ENCODE results near the gene INPP5J. TPM values are rescaled to one million over a fixed set of nuclear protein-coding genes. Genes with fewer than 3 reads are reported as not detected.

The INPP5J gene
- total RNA-seq, 1 experiment from 2014 or later, result 1.7 TPM

GRCh38 chr22:31136155-31136554 lies 13.4 kb downstream of the INPP5J start:
- no peaks in the 10 kb centered on the region for H3K27me3 ChIP-seq (ENCODE audit: control insufficient read depth, insufficient read depth, low read length)
- no peak for ATAC-seq
- H3K9me3 ChIP-seq (ENCODE audit: control insufficient read depth, insufficient read depth, low read depth, low read length), result no peaks in the 10 kb centered on the region
- no peak overlapping the region for H3K27ac ChIP-seq (ENCODE audit: low read length)
- no peak for DNase-seq (ENCODE audit: low read depth, low spot score)
- no TSS peak for BruUV-seq (replicated peaks)
- intact Hi-C loops (cut with micrococcal nuclease; ENCODE audit: unreplicated experiment), result no loop called here
- H3K36me3 ChIP-seq (ENCODE audit: control insufficient read depth, insufficient read depth, low read length), result no peaks in the 10 kb centered on the region
- no peak overlapping the region for H3K4me3 ChIP-seq (ENCODE audit: low read depth in 2 of 2, low read length in 2 of 2)
- CTCF ChIA-PET, result no interaction called here
- no peak for TF ChIP-seq POLR2AphosphoS5 (IDR thresholded peaks at IDR 0.05; ENCODE audit: low read depth, low read length)
- no peak for TF ChIP-seq SIN3A (IDR thresholded peaks at IDR 0.05; ENCODE audit: borderline replicate concordance, insufficient read depth, low read depth, low read length)
- no peak for TF ChIP-seq TCF7L2 (IDR thresholded peaks at IDR 0.05; ENCODE audit: low read depth, low read length)
- no peak for TF ChIP-seq REST (IDR thresholded peaks at IDR 0.05; ENCODE audit: insufficient read depth in 1 of 2, low read depth in 2 of 2, low read length in 1 of 2)
- in situ Hi-C loops (cut with HindIII; ENCODE audit: low pct_unique_long_range_greater_than_20kb, low sequenced_read_pairs), result no loop called here
- POLR2A ChIA-PET, result no interaction called here
- no peaks in the 10 kb centered on the region for H3K4me1 ChIP-seq (ENCODE audit: control insufficient read depth, insufficient read depth, low read length)

- CTCF ChIA-PET, result no interaction called here
- POLR2A ChIA-PET, result no interaction called here
- intact Hi-C loops (cut with micrococcal nuclease; ENCODE audit: unreplicated experiment), result no loop called here
Measured at GRCh38 chr22:31136711-31137110, 13.9 kb downstream of the INPP5J start.

More at GRCh38 chr22:31136711-31137110, 13.9 kb downstream of the INPP5J start:
- in situ Hi-C loops (cut with HindIII; ENCODE audit: low pct_unique_long_range_greater_than_20kb, low sequenced_read_pairs), result no loop called here
- Histone ChIP-seq H3K27ac (ENCODE audit: low read length) (no peak overlapping the region), H3K27me3 (ENCODE audit: control insufficient read depth, insufficient read depth, low read length) (no peaks in the 10 kb centered on the region), H3K36me3 (ENCODE audit: control insufficient read depth, insufficient read depth, low read length) (no peaks in the 10 kb centered on the region), H3K4me1 (ENCODE audit: control insufficient read depth, insufficient read depth, low read length) (no peaks in the 10 kb centered on the region), H3K4me3 (ENCODE audit: low read depth in 2 of 2, low read length in 2 of 2) (no peak overlapping the region), H3K9me3 (ENCODE audit: control insufficient read depth, insufficient read depth, low read depth, low read length) (no peaks in the 10 kb centered on the region)
- ATAC-seq (no peak), DNase-seq (ENCODE audit: low read depth, low spot score) (no peak)
- TF ChIP-seq TCF7L2 (IDR thresholded peaks at IDR 0.05; ENCODE audit: low read depth, low read length) (no peak), CTCF (IDR thresholded peaks at IDR 0.05) (no peak), POLR2AphosphoS5 (IDR thresholded peaks at IDR 0.05; ENCODE audit: low read depth, low read length) (no peak), SIN3A (IDR thresholded peaks at IDR 0.05; ENCODE audit: borderline replicate concordance, insufficient read depth, low read depth, low read length) (no peak), REST (IDR thresholded peaks at IDR 0.05; ENCODE audit: insufficient read depth in 1 of 2, low read depth in 2 of 2, low read length in 1 of 2) (no peak)
- BruUV-seq (replicated peaks), result no TSS peak

Data from Panc1 (cell line).